GM13977 (cell line): ENCODE results near the gene POLRMT.

ENCODE experiments used
- DNase-seq: peaks from one replicate; pipeline ENCODE4 v3.0.0; 2012; ENCODE audit warnings: low spot score
- CTCF ChIP-seq: IDR thresholded peaks from 2 replicates; pipeline ENCODE4 v1.5.1; 2012; ENCODE audit warnings: mild to moderate bottlenecking, control low read depth; ENCODE audit not compliant: insufficient read depth; ENCODE audit errors: extremely low read depth, missing control alignments
- in situ Hi-C: fragments of 300-500 bp; cut with MboI; formaldehyde crosslinking; loops from one replicate; pipeline ENCODE4 v1.12.0; 2022; ENCODE audit warnings: low sequenced_read_pairs, low pct_unique_long_range_greater_than_20kb, mixed read lengths, inconsistent platforms; ENCODE audit not compliant: unreplicated experiment

The POLRMT gene

DNA sequence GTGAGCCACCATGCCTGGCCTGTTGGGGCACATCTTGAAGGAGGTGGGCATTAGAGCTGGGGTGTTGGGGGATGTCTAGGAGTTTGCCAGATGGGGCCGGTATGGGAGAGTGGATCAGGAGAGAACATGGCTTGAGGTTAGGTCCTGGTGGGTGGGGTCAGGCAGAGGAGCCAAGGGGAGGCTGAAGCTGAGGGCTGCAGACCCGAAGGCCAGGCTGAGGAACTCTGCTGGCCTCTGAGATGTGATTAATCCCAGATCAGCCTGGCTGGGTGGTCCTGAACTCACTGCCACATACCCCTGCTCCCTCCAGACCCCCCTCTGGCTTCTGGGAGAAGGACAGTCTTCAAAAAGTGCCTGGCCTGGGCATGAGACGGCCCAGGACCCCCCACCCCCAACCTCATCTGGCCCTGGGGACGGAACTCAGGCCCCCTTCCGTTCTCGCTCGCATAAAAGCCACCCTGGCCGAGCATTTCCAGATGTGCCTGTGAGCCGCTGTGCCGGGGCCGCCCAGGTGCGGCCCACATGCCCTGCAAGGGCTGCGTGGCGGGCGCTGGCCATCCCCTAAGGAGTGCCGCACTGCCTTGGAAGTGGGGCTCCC, 45.6 kb upstream of the POLRMT start:
- no peak for TF ChIP-seq CTCF
- in situ Hi-C loops: no loop called here
- DNase-seq: no peak

- DNase-seq: no peak
- in situ Hi-C loops: no loop called here
These were observed 44.5 kb upstream of the POLRMT start for GRCh38 chr19:677601-678436.

GRCh38 chr19:677201-677600, 43.9 kb upstream of the POLRMT start:
- no peak for TF ChIP-seq CTCF
- in situ Hi-C loops: no loop called here
- no peak for DNase-seq

More at GRCh38 chr19:677601-678436, 44.5 kb upstream of the POLRMT start:
- TF ChIP-seq CTCF: no peak

DNA sequence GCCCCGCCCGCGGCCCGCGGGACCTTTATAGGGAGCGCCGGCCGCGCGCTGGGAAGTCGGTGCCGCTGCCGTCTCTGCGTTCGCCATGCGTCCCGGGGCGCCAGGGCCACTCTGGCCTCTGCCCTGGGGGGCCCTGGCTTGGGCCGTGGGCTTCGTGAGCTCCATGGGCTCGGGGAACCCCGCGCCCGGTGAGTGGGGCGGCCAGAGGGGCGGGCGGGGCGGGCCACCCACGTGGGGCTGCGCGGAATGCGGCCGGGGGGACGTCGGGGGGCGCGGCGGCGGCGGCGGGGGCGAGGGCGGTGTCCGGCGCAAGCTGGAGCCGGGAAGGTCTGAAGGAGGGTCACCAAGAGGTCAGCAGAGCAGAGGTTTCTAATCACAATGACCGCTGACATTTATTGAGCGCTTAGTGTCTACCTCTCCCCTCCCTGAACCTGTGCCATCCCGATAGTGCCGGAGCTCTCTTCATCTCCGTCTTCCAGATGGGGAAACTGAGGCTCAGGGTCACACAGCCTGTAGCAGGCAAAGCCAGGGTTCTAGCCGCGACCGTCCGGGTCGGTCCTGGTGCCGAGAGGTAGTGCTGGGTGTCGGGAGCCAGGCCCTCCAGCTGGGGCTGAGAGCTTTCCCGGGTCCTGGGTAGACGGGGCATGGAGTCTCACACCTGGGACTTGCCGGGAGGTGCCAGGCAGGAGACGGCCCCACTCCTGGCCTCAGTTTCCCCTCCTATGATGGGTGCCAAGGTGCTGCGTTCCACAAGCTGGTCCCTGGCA, 43.2 kb upstream of the POLRMT start, which contains the start of gene FSTL3:
TSS of gene FSTL3 (plus strand) at position 54 of the 767 bp plus-strand sequence. CDS start at position 86, 32 bp downstream.
- TF ChIP-seq CTCF: no peak
- in situ Hi-C loops: no loop called here
- DNase-seq: no peak

- no peak for DNase-seq
- in situ Hi-C loops: no loop called here
- no peak for TF ChIP-seq CTCF
These were observed 42.6 kb upstream of the POLRMT start for GRCh38 chr19:676007-676338.

DNA sequence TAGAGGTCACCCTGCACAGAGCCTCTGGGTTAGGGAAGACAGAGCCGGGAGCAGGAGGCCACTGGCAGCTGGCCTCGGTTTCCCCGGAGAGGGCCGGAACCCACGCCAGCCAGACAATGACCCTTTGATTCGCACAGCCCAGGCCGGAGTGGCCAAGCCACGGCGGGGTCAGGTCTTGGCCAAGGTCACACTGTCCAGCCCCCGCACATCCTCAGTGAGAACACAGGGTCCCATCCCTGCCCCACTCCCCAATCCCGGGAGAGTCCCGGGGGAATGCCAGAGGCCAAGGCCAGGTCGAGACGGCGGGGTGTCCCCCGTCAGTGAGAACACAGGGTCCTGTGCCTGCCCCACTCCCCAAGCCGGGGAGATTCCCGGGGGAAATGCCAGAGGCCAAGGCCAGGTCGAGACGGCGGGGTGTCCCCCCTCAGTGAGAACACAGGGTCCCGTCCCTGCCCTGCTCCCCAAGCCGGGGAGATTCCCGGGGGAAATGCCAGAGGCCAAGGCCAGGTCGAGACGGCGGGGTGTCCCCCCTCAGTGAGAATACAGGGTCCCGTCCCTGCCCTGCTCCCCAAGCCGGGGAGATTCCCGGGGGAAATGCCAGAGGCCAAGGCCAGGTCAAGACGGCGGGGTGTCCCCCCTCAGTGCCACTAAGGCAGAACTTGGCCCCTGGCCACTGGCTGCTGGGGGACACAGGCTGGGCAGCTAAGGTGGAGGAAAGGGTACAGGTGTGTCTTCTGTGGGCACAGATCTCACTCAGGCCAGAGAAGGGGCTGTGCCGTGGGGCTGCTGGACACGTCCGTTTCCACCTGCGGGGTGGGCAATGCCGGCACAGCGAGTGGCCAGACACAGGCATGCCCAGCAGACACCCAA, 41.2 kb upstream of the POLRMT start:
- no peak for DNase-seq
- no peak for TF ChIP-seq CTCF
- in situ Hi-C loops: no loop called here
